ENCODE results near the gene P2RY8.
"Not testable (repeated sequence)": the region's sequence is repeated elsewhere in the genome, so short reads cannot be mapped to it uniquely, and the experiment has no call there.

P2RY8 gene

GRCh38 chrX:1462596-1463251 lies 74.3 kb downstream of the P2RY8 start:
- DNase-seq = peak; percentile 81

- no peak for DNase-seq
Observed at GRCh38 chrX:1462110-1462509, 74.9 kb downstream of the P2RY8 start.

GRCh38 chrX:1455948-1456280 lies 81.1 kb downstream of the P2RY8 start:
- DNase-seq = no peak

- DNase-seq = peak; percentile 95
Observed at GRCh38 chrX:1453951-1454785, 82.8 kb downstream of the P2RY8 start.

GRCh38 chrX:1453395-1453783 lies 83.6 kb downstream of the P2RY8 start:
- peak; percentile 79 for DNase-seq

GRCh38 chrX:1452516-1453394 lies 84.2 kb downstream of the P2RY8 start, which contains the start of gene ASMTL:
ASMTL (minus strand) TSS chrX:1452909; CDS start chrX:1452840, 69 bp downstream.
- DNase-seq = peak; percentile 100

- DNase-seq = no peak
Observed at GRCh38 chrX:1451661-1452515, 85.1 kb downstream of the P2RY8 start.

GRCh38 chrX:1451251-1451660 lies 85.7 kb downstream of the P2RY8 start:
- no peak for DNase-seq

GRCh38 chrX:1450361-1451161 lies 86.4 kb downstream of the P2RY8 start:
- DNase-seq = no peak

GRCh38 chrX:1449823-1450149 lies 87.2 kb downstream of the P2RY8 start:
- DNase-seq = no peak

- DNase-seq = no peak
Observed at GRCh38 chrX:1449036-1449822, 87.8 kb downstream of the P2RY8 start.

- not testable (repeated sequence) for DNase-seq
Observed at GRCh38 chrX:1448573-1449001, 88.4 kb downstream of the P2RY8 start.

GRCh38 chrX:1447969-1448572 lies 88.9 kb downstream of the P2RY8 start:
- DNase-seq = not testable (repeated sequence)

GRCh38 chrX:1446984-1447968 lies 89.7 kb downstream of the P2RY8 start:
- DNase-seq = not testable (repeated sequence)

GRCh38 chrX:1444561-1445500 lies 92.2 kb downstream of the P2RY8 start:
- DNase-seq = no peak

- no peak for DNase-seq
Observed at GRCh38 chrX:1443496-1444075, 93.4 kb downstream of the P2RY8 start.

GRCh38 chrX:1442724-1443367 lies 94.1 kb downstream of the P2RY8 start:
- no peak for DNase-seq
